Lower lobe of right lung (tissue), 2 donors: ENCODE results near the gene PI4KA. TPM values are rescaled to one million over a fixed set of nuclear protein-coding genes. Genes with fewer than 3 reads are reported as not detected.

Source experiments
- ATAC-seq, 2 donors: fragments of 200-7000 bp; cut with Tn5 transposase; one replicate each; pipeline ENCODE4 v1.9.1; 2020 to 2022; ENCODE audit warnings: mild to moderate bottlenecking in 2 of 2, moderate library complexity in 2 of 2
- DNase-seq: peaks from one replicate; pipeline ENCODE4 v3.0.0-alpha.2; 2020
- H3K27ac ChIP-seq: fragments of 200-600 bp; one replicate; pipeline ENCODE4 v1.8.0; 2022
- H3K27me3 ChIP-seq: fragments of 200-600 bp; one replicate; pipeline ENCODE4 v1.8.0; 2022; ENCODE audit warnings: low read depth
- H3K36me3 ChIP-seq: fragments of 200-600 bp; one replicate; pipeline ENCODE4 v1.8.0; 2022; ENCODE audit warnings: mild to moderate bottlenecking
- H3K4me1 ChIP-seq: fragments of 200-600 bp; one replicate; pipeline ENCODE4 v1.8.0; 2022
- H3K4me3 ChIP-seq: fragments of 200-600 bp; one replicate; pipeline ENCODE4 v1.8.0; 2022; ENCODE audit warnings: mild to moderate bottlenecking
- H3K9me3 ChIP-seq: fragments of 200-600 bp; one replicate; pipeline ENCODE4 v1.8.0; 2022
- CTCF ChIP-seq: fragments of 200-600 bp; IDR thresholded peaks from one replicate; pipeline ENCODE4 v1.8.0; 2022; ENCODE audit warnings: antibody characterized with exemption, mild to moderate bottlenecking
- intact Hi-C: fragments of 100-400 bp; cut with DNase I; formaldehyde crosslinking; loops from one replicate; pipeline ENCODE4 v1.11.0; 2022
- total RNA-seq: library from RNA; stranded (reverse); fragmentation: NEBNext Ultra II Directional; extraction: Animal tissue kit (Norgen Biotek cat#: 25700); gene quantifications from one replicate; pipeline ENCODE4 v1.2.1, GENCODE V29; 2021
- donor health status: DM: no; HTN: yes; CAD: no; lungs with severe emphysema.

Gene PI4KA
- total RNA-seq, 1 donor from 2014 or later, result 109 TPM

GRCh38 chr22:20810645-20811044 lies 48.0 kb downstream of the PI4KA start:
- Histone ChIP-seq H3K27me3 (no peaks in the 10 kb centered on the region), H3K36me3 (peaks cover 96% of the 10 kb centered on the region), H3K9me3 (no peaks in the 10 kb centered on the region), H3K4me3 (no peak overlapping the region), H3K4me1 (no peaks in the 10 kb centered on the region), H3K27ac (no peak overlapping the region)
- TF ChIP-seq CTCF, result no peak
- intact Hi-C loops, result no loop called here
- DNase-seq (no peak), ATAC-seq (no peak)

GRCh38 chr22:20809538-20810185 lies 48.9 kb downstream of the PI4KA start:
- Histone ChIP-seq H3K4me3 (no peak overlapping the region), H3K36me3 (peaks cover 98% of the 10 kb centered on the region), H3K27me3 (no peaks in the 10 kb centered on the region), H3K27ac (no peak overlapping the region), H3K9me3 (no peaks in the 10 kb centered on the region), H3K4me1 (no peaks in the 10 kb centered on the region)
- TF ChIP-seq CTCF, result no peak
- intact Hi-C loops, result no loop called here
- ATAC-seq (no peak), DNase-seq (no peak)

- intact Hi-C loops, result no loop called here
- ATAC-seq (no peak), DNase-seq (no peak)
- H3K36me3 ChIP-seq, result peaks cover 98% of the 10 kb centered on the region
- no peak overlapping the region for H3K4me3 ChIP-seq
- TF ChIP-seq CTCF, result no peak
- H3K4me1 ChIP-seq, result no peaks in the 10 kb centered on the region
- no peaks in the 10 kb centered on the region for H3K9me3 ChIP-seq
- no peaks in the 10 kb centered on the region for H3K27me3 ChIP-seq
- no peak overlapping the region for H3K27ac ChIP-seq
These were observed 49.8 kb downstream of the PI4KA start for GRCh38 chr22:20808844-20809243.

GRCh38 chr22:20807315-20807752 lies 51.3 kb downstream of the PI4KA start:
- Histone ChIP-seq H3K4me1 (no peaks in the 10 kb centered on the region), H3K27ac (no peak overlapping the region), H3K4me3 (no peak overlapping the region), H3K27me3 (no peaks in the 10 kb centered on the region), H3K9me3 (no peaks in the 10 kb centered on the region), H3K36me3 (peaks cover 98% of the 10 kb centered on the region)
- no peak for DNase-seq
- TF ChIP-seq CTCF, result no peak
- intact Hi-C loops, result no loop called here
- no peak for ATAC-seq

- no peak for DNase-seq
- no peak for TF ChIP-seq CTCF
- intact Hi-C loops, result no loop called here
- H3K27me3 ChIP-seq, result no peaks in the 10 kb centered on the region
- no peak overlapping the region for H3K27ac ChIP-seq
- H3K4me3 ChIP-seq, result no peak overlapping the region
- no peak for ATAC-seq
- H3K36me3 ChIP-seq, result peaks cover 98% of the 10 kb centered on the region
- no peaks in the 10 kb centered on the region for H3K4me1 ChIP-seq
- no peaks in the 10 kb centered on the region for H3K9me3 ChIP-seq
These were observed 52.6 kb downstream of the PI4KA start for GRCh38 chr22:20805972-20806471.
